Endometrium (tissue), 2 donors: ENCODE results near the gene IL24.
"Not testable (repeated sequence)": the region's sequence is repeated elsewhere in the genome, so short reads cannot be mapped to it uniquely, and the experiment has no call there.

Source experiments
- FAIRE-seq: peaks from 2 replicates; lab custom pipeline; 2012; peaks lifted over from hg19 to GRCh38; lab: Jason Lieb, UNC
- donor health status: control.
- donor health status: control.

IL24 gene

GRCh38 chr1:206897175-206897574, at the start of gene IL24:
TSS of gene IL24 (plus strand) at chr1:206897443. CDS start at chr1:206897833, 390 bp downstream.
- no peak for FAIRE-seq

- no peak for FAIRE-seq
Observed at GRCh38 chr1:206847946-206848345, 49.3 kb upstream of the IL24 start.

GRCh38 chr1:206850401-206850800, 46.8 kb upstream of the IL24 start:
- FAIRE-seq = no peak

GRCh38 chr1:206851341-206852010, 45.8 kb upstream of the IL24 start:
- FAIRE-seq = no peak

- FAIRE-seq = not testable (repeated sequence)
Observed at GRCh38 chr1:206852662-206853061, 44.6 kb upstream of the IL24 start.

- FAIRE-seq = not testable (repeated sequence)
Observed at GRCh38 chr1:206853696-206854095, 43.5 kb upstream of the IL24 start.

GRCh38 chr1:206854401-206855129, 42.7 kb upstream of the IL24 start:
- FAIRE-seq = no peak

- no peak for FAIRE-seq
Observed at GRCh38 chr1:206855859-206856258, 41.4 kb upstream of the IL24 start.

- FAIRE-seq = no peak
Observed at GRCh38 chr1:206856674-206857464, 40.4 kb upstream of the IL24 start.

- FAIRE-seq = no peak
Observed at GRCh38 chr1:206859082-206859521, 38.1 kb upstream of the IL24 start.

- no peak for FAIRE-seq
Observed at GRCh38 chr1:206860165-206860564, 37.1 kb upstream of the IL24 start.

- no peak for FAIRE-seq
Observed at GRCh38 chr1:206863266-206863665, 34.0 kb upstream of the IL24 start.

GRCh38 chr1:206864939-206865671, 32.1 kb upstream of the IL24 start, which contains the start of gene IL20:
TSS of gene IL20 (plus strand) at chr1:206865623. CDS start at chr1:206865853, 230 bp downstream.
- no peak for FAIRE-seq

- FAIRE-seq = no peak
Observed at GRCh38 chr1:206866062-206866461, 31.2 kb upstream of the IL24 start.

GRCh38 chr1:206867239-206867638, 30.0 kb upstream of the IL24 start:
- FAIRE-seq = no peak

GRCh38 chr1:206867716-206868115, 29.5 kb upstream of the IL24 start:
- no peak for FAIRE-seq

- FAIRE-seq = no peak
Observed at GRCh38 chr1:206868264-206868663, 29.0 kb upstream of the IL24 start.

GRCh38 chr1:206872139-206872538, 25.1 kb upstream of the IL24 start:
- FAIRE-seq = no peak

- FAIRE-seq = no peak
Observed at GRCh38 chr1:206873603-206874188, 23.5 kb upstream of the IL24 start.

GRCh38 chr1:206875752-206876377, 21.4 kb upstream of the IL24 start:
- FAIRE-seq = no peak

- no peak for FAIRE-seq
Observed at GRCh38 chr1:206878456-206878855, 18.8 kb upstream of the IL24 start.
